Motor neuron (in vitro differentiated cells): ENCODE results near the gene NR2E3. TPM values are rescaled to one million over a fixed set of nuclear protein-coding genes. Genes with fewer than 3 reads are reported as not detected.

Experiments
- ATAC-seq, 8 experiments: fragments of 200-7000 bp; cut with Tn5 transposase; replicated peaks in 6 of 8; 2 replicates each; pipeline ENCODE4 v1.8.0; 2021; ENCODE audit warnings: mild to moderate bottlenecking in 8 of 8, moderate library complexity in 8 of 8
- H3K27ac ChIP-seq, 2 donors: fragments of 250-450 bp; sonication (Bioruptor Pico); 2 replicates each; pipeline ENCODE4 v1.9.0; 2021; ENCODE audit warnings: antibody characterized with exemption in 2 of 2, mild to moderate bottlenecking in 2 of 2, moderate library complexity in 1 of 2
- H3K4me1 ChIP-seq, 2 donors: fragments of 250-450 bp; sonication (Bioruptor Pico); replicated peaks in 1 of 2; 2 replicates each; pipeline ENCODE4 v1.6.1; 2021; ENCODE audit warnings: antibody characterized with exemption in 2 of 2, mild to moderate bottlenecking in 2 of 2, moderate library complexity in 1 of 2
- H3K4me3 ChIP-seq, 5 donors: fragments of 250-450 bp; sonication (Bioruptor Pico); 2 replicates each; pipeline ENCODE4 v1.9.0; 2021; ENCODE audit warnings: antibody characterized with exemption in 5 of 5, mild to moderate bottlenecking in 5 of 5, moderate library complexity in 4 of 5
- WGBS, 10 experiments: fragments of 450-650 bp; shearing (Covaris generic); methylation state at CpG; one replicate each; pipeline ENCODE4 v1.0.0; 2022; 5-methylcytosine and 5-hydroxymethylcytosine counted together
- in situ Hi-C, 9 experiments: fragments of 400-800 bp; cut with MboI; loops; one replicate each; pipeline ENCODE4 v1.15.0; 2021; ENCODE audit warnings: low sequenced_read_pairs in 9 of 9, low pct_unique_long_range_greater_than_20kb in 2 of 9; ENCODE audit not compliant: unreplicated experiment in 9 of 9
- total RNA-seq, 8 experiments: library from RNA; unstranded; fragments of 300-600 nt; gene quantifications; 2 replicates each; pipeline versions ENCODE4 v1.2.3 to v1.2.4, GENCODE V29; 2022

The NR2E3 gene
- total RNA-seq, 8 experiments from 2014 or later, result 0.31 to 1.4 (median 0.64) TPM

DNA sequence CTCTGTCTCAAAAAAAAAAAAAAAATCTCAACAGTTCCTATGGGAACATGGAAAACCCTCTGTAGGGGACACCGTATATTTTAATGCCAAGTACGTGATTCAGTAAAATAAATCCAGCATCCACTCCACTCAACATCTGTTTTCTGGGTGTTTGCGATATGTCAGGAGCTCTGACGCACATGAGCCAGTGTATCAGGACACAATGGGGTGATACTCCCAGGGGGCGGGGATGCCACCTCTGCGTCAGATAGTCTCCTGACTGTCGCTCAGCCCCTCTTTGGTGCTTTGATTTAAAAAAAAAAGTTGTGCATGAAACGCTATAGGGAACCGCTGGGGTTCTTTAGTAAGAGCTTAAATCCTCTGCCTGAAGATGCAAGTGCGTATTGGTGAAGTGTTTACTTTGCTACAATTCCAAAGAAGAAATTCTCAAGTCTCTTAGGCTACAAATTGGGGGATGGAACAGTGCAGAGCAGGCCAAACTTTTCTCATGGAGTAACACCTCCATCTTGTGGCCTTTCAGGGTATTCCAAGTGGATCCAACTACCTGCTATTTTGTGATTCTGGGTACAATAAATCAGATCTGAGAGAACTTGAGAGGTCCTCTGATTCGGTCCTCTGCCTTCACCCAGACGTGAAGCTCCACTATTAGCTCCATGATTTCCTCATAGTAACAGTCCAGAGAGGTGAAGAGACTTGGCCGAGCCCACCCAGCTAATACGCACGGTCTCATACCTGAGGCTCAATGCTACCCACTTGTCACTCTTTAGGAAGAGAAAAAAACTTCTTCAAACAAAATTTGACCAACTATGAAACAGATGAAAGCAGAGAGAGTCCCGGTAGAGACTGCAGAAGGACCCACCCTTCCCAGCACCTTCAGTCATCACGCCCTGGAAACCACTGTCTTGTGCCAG, 9.3 kb upstream of the NR2E3 start:
- peak; percentile 61 to 91 (median 82) for ATAC-seq
- 40 to 64% (median 60%) methylated on average over 1 to 14 of the region's 17 CpGs; no CpG with 5 or more reads in 2 of the 10 experiments for WGBS, 10 experiments
- Histone ChIP-seq H3K4me1 (no peaks in the 10 kb centered on the region), H3K4me3 (no peak overlapping the region), H3K27ac (no peak overlapping the region)
- in situ Hi-C loops, result loop anchor here in 1 of 9 experiments (25.0 kb wide), 1 partner anchor 361 kb away; no protein-coding TSS in a partner anchor

DNA sequence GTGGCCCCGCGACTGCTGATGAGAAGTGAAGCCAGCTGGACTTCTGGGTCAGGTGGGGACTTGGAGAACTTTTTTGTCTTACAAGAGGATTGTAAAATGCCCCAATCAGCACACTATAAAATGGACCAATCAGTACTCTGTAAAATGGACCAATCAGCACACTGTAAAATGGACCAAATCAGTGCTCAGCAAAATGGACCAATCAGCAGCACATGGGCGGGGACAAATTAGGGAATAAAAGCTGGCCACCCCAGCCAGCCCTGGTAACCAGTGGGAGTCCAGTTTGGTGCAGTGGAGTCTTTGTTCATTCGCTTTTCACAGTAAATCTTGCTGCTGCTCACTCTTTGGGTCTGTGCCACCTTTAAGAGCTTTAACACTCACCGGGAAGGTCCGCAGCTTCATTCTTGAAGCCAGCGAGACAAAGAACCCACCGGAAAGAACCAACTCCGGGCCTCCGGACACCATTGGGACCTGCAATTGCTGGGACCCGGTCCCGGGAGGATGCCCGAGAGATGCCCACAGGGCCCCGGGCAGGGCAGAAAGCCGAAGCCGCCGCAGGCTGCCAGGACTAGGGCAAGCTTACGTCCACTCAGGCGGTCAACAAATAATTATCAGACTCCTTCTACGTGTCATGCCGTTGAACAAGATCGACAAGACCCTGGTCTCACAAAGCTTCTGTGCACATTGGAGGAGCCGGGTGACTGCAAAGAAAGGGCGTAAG, 8.3 kb upstream of the NR2E3 start:
- in situ Hi-C loops, result loop anchor here in 1 of 9 experiments (25.0 kb wide), 1 partner anchor 360 kb away; no protein-coding TSS in a partner anchor
- no peak for ATAC-seq
- H3K27ac ChIP-seq, result no peak overlapping the region
- H3K4me3 ChIP-seq, result no peak overlapping the region
- H3K4me1 ChIP-seq, result peaks cover 5 to 10% of the 10 kb centered on the region in 2 donors
- 50 to 100% (median 90%) methylated on average over 1 to 21 of the region's 24 CpGs; no CpG with 5 or more reads in 2 of the 10 experiments for WGBS, 10 experiments

DNA sequence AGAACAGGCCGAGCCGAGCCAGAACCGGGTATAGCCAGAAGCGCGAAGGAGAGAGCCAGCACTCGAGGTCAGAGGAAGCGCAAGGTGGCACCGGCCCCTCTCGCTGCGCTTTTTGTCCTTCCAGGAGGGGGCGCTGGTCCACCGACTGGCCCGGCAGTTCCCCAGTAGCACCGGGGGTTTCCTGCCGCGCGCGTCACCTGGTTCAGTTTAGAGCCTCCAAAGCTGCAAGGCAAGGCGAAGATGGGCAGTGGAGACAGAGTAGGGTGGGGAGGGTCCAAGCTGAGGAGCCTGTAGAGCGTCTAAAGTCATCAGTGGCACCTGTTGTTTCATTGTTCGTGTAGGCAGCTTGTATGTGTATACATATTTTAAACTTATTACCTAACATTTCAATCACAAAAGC, 7.6 kb upstream of the NR2E3 start:
- WGBS, 10 experiments, result 55 to 96% (median 84%) methylated on average over 1 to 20 of the region's 21 CpGs; no CpG with 5 or more reads in 4 of the 10 experiments
- Histone ChIP-seq H3K4me1 (peaks cover 5 to 13% of the 10 kb centered on the region in 2 donors), H3K4me3 (no peak overlapping the region), H3K27ac (no peak overlapping the region)
- in situ Hi-C loops, result loop anchor here in 1 of 9 experiments (25.0 kb wide), 1 partner anchor 360 kb away; no protein-coding TSS in a partner anchor
- no peak for ATAC-seq

DNA sequence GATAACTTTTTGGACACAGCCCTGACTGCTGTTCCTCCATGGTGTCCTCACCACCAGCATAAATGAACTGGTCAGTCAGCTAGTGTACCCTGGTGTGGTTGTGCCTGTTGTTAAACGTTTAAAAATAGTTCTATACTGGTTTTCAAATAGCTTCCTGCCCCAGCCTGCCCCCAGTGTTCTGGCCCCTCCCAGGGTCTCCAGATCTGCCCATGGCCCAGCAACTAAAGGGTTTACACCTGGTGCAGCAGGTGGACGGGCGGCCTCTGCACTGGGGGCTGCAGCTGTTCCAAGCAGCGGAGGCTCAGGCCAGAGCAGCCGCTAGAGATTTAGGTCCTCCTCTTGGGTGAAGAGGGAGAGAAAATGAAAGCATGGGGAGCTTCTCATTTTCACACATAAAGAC, 6.1 kb upstream of the NR2E3 start:
- in situ Hi-C loops, result loop anchor here in 1 of 9 experiments (25.0 kb wide), 1 partner anchor 358 kb away; no protein-coding TSS in a partner anchor
- peaks cover 5 to 13% of the 10 kb centered on the region in 2 donors for H3K4me1 ChIP-seq
- no peak overlapping the region for H3K4me3 ChIP-seq
- WGBS, 10 experiments, result 45 to 100% (median 75%) methylated on average over 2 to 5 of the region's 5 CpGs; no CpG with 5 or more reads in 4 of the 10 experiments
- no peak overlapping the region for H3K27ac ChIP-seq
- ATAC-seq, result no peak

DNA sequence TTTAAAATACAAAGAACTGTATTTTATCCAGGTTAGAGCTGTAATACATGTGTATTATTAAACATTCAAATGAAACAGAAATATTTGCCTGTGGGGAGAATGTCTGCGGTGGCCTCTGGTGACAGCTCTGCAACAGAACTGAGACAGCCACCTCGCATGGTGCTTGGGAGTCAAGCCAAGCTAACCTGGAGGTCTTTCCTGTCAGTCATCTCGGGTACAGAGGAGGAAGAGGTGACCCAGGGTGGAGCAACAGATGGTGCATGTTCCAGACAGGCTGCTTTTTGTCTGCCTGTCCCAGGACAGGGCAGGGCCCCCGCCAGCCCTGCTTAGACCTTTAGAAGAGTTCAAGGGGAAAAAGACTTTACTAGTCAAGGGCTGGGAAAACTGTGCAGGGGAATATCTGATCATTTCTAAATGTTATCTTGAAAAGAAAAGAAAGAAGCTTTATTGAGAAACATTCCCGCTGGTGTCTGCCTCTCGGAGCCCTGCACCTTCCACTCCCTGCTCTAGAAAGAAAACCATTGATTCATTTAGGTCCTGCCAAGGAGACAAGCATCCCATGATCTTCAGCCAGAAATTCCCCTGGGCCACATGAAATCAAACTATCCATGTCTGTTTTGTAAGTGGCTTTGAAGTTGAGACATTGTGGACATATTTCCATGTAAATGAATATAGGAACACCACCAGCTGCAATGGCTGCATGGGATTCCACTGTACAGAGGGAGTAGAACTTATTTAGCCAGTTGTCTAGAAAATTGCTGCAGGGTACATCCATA, 5.5 kb upstream of the NR2E3 start:
- Histone ChIP-seq H3K4me1 (peaks cover 5 to 13% of the 10 kb centered on the region in 2 donors), H3K27ac (no peak overlapping the region), H3K4me3 (no peak overlapping the region)
- ATAC-seq, result peak in 1 of 8 experiments; percentile 22
- 40 to 100% (median 83%) methylated on average over 1 to 5 of the region's 6 CpGs; no CpG with 5 or more reads in 1 of the 10 experiments for WGBS, 10 experiments
- in situ Hi-C loops, result loop anchor here in 1 of 9 experiments (25.0 kb wide), 1 partner anchor 357 kb away; no protein-coding TSS in a partner anchor

DNA sequence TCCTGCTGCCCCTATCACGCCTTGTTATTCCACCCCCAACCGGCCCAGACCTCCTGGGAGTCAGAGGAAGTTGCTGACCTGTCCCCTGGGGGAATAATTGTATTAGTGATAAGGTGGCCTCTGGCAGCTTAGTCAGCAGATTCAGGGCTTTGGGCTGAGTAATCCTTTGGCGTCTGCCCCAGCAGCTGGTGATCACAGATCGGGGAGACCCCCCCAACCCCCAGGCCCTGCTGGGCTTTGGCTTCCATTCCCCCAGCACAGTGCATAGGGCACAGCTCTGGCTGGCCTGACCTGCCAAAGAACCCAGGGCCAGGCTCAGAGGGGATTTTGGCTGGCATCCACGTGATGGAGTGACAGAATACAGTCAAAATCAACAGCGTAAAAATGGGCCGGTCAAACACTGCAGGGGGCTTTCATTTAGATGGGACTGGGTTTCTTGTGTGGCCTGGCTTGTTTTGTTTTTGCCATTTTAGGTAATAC, 3.9 kb upstream of the NR2E3 start:
- no peak overlapping the region for H3K27ac ChIP-seq
- peak in 7 of 8 experiments; percentile 28 to 44 (median 37) for ATAC-seq
- WGBS, 10 experiments, result 20 to 100% (median 43%) methylated on average over 1 to 7 of the region's 7 CpGs; no CpG with 5 or more reads in 5 of the 10 experiments
- peaks cover 5 to 13% of the 10 kb centered on the region in 2 donors for H3K4me1 ChIP-seq
- in situ Hi-C loops, result loop anchor here in 1 of 9 experiments (25.0 kb wide), 1 partner anchor 356 kb away; no protein-coding TSS in a partner anchor
- H3K4me3 ChIP-seq, result no peak overlapping the region

DNA sequence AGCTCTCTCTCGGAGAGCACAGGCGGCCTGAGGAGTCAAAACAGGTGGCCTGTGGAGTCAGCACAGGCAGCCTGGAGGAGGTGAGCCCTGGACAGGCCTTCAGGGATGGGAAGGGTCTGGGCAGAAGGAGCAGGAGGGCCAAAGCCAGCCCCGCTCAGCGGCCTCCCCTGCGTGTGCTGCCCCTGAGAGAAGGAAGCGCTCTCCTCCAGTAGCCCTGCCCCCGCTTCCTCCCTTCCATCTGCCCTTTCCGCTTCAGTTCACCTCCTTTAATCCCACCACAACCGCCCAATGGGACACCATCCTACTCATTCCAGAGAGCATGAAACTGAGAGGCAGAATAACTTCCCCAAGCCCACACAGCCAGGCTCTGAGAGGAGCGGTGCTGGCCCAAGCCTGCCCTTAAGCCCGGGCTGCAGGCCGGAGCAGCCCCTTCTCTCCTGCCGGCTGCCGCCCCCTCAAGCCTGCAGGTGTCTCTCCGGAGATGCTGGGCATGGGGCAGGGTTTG, 3.2 kb upstream of the NR2E3 start:
- H3K27ac ChIP-seq, result no peak overlapping the region
- WGBS, 10 experiments, result 30 to 100% (median 83%) methylated on average over 1 to 12 of the region's 15 CpGs; no CpG with 5 or more reads in 3 of the 10 experiments
- in situ Hi-C loops, result loop anchor here in 1 of 9 experiments (25.0 kb wide), 1 partner anchor 355 kb away; no protein-coding TSS in a partner anchor

DNA sequence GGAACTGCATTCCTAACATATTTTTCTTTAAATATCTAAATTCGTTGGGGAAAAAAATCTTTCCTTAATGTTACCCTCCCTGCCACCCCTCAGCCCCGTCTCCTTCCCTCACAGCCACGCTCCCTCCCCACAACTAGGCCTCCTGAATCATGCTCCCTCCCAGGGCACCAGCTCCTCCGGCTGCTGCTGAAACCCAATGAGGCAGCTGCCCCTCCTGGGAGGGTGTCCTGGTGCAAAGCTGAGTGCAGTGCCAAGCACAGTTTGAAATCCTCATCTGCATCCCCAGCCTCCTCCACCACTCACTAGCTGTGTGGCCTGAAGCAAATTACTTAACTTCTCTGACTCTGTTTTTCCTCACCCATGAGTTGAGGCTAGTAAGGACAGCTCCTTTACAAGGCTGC, 2.7 kb upstream of the NR2E3 start:
- in situ Hi-C loops, result loop anchor here in 1 of 9 experiments (25.0 kb wide), 1 partner anchor 355 kb away; no protein-coding TSS in a partner anchor
- WGBS, 10 experiments, result 17 to 67% (median 50%) methylated on average over 1 to 4 of the region's 4 CpGs; no CpG with 5 or more reads in 5 of the 10 experiments
- peak in 2 of 8 experiments; percentile 8 to 44 for ATAC-seq
- H3K27ac ChIP-seq, result no peak overlapping the region
- peaks cover 5 to 13% of the 10 kb centered on the region in 2 donors for H3K4me1 ChIP-seq
- H3K4me3 ChIP-seq, result no peak overlapping the region

More for the DNA sequence above, 3.2 kb upstream of the NR2E3 start:
- peak in 5 of 8 experiments; percentile 12 to 40 (median 29) for ATAC-seq
- H3K4me3 ChIP-seq, result no peak overlapping the region
- H3K4me1 ChIP-seq, result peaks cover 5 to 13% of the 10 kb centered on the region in 2 donors

DNA sequence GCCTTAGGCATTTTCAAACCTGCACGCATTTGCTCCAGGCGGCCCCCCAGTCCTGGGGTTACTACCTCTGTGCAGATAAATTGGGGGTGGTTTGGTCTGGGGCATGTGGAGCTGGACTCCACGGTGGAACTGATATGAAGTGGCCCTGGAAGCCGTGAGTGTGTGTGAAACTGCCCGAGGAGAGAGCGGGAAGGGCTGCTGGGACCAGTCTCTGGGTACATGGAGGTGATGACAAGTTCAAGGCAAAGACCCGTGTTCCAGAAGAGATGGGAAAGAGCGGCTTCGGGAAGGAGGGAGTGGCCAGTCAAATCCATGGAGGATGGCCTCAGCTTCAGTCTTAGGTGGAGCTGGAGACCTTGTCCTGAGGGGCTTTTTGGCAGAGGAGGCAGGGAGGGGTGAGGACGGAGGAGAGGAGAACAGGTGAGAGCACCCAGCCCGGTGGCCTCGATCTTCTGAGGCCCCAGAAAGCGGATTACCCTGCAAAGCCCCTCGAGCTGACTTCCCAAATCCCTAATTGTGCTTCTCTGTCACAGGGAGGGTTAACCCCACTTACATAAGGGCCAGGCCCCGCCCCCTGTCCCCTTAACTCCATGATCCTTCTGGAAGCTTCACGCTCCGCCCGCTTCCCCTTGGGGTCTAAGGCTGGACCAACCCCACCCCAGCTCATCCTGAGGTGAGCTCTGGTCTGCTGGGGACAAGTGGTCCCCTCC, 1.9 kb upstream of the NR2E3 start:
- Histone ChIP-seq H3K27ac (no peak overlapping the region), H3K4me1 (peaks cover 5 to 13% of the 10 kb centered on the region in 2 donors), H3K4me3 (no peak overlapping the region)
- in situ Hi-C loops, result loop anchor here in 1 of 9 experiments (25.0 kb wide), 1 partner anchor 354 kb away; no protein-coding TSS in a partner anchor
- 44 to 100% (median 83%) methylated on average over 2 to 6 of the region's 18 CpGs; no CpG with 5 or more reads in 3 of the 10 experiments for WGBS, 10 experiments
- ATAC-seq, result no peak

DNA sequence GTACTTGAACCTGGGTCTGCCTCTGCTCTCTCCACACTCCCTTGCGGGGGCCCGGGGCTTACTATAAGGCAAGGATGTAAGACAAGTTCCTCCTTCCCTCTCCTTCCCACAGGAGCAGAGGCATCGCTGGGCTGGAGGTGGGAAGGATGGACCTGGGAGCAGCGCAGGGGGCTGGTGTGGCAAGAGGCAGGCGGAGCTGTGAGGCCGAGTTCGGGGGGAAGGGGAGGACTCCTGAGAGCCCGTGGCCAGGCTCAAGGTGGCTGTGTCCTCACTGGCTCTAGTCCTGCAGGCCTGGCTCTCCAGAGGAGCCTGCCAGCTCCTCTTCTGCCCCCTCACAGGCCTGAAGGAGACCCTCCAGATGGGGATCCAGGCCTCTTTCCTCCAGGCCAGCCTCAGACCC, 1.0 kb upstream of the NR2E3 start:
- no peak for ATAC-seq
- WGBS, 10 experiments, result 73 to 100% (median 83%) methylated on average over 2 to 5 of the region's 8 CpGs; no CpG with 5 or more reads in 5 of the 10 experiments
- Histone ChIP-seq H3K27ac (no peak overlapping the region), H3K4me3 (no peak overlapping the region), H3K4me1 (peaks cover 5 to 13% of the 10 kb centered on the region in 2 donors)
- in situ Hi-C loops, result loop anchor here in 1 of 9 experiments (25.0 kb wide), 1 partner anchor 353 kb away; no protein-coding TSS in a partner anchor
